ENCODE results near the gene GOLGA6L4.
"Not testable (repeated sequence)": the region's sequence is repeated elsewhere in the genome, so short reads cannot be mapped to it uniquely, and the experiment has no call there.

GOLGA6L4 gene, protein sequence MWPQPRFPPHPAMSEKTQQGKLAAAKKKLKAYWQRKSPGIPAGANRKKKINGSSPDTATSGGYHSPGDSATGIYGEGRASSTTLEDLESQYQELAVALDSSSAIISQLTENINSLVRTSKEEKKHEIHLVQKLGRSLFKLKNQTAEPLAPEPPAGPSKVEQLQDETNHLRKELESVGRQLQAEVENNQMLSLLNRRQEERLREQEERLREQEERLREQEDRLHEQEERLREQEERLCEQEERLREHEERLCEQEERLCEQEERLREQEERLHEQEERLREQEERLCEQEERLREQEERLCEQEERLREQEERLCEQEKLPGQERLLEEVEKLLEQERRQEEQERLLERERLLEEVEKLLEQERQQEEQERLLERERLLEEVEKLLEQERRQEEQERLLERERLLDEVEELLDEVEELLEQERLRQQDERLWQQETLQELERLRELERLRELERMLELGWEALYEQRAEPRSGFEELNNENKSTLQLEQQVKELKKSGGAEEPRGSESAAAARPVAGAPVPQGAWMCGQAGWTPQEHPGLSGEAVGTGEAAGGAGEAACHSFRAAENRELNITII

DNA sequence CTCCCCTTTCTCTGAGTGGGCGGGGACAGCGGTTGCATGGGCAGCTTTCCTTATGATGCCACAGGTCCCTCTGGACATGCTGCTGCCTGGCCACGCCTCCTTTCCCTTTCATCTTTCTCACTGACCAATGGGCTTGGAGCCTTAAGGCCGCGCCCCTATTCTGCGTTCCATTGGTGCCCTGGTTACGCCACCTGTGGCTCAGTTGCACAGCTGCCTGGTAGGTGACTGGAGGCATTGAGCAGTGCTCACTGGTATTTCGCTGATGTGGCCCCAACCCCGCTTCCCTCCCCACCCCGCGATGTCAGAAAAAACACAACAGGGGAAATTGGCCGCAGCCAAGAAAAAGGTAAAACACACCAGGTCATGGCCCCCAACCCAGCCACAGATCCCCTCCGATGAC, at the start of gene GOLGA6L4:
TSS of gene GOLGA6L4 (plus strand) at position 201 of the 400 bp plus-strand sequence. CDS start at position 263, 62 bp downstream.
- DNase-seq (ENCODE audit: low read depth in 1 of 2, low spot score in 1 of 2): peak in 1 of 2 experiments; percentile 21
- in situ Hi-C loops (cut with HindIII; ENCODE audit: low pct_unique_long_range_greater_than_20kb, low sequenced_read_pairs): not testable (repeated sequence)

DNA sequence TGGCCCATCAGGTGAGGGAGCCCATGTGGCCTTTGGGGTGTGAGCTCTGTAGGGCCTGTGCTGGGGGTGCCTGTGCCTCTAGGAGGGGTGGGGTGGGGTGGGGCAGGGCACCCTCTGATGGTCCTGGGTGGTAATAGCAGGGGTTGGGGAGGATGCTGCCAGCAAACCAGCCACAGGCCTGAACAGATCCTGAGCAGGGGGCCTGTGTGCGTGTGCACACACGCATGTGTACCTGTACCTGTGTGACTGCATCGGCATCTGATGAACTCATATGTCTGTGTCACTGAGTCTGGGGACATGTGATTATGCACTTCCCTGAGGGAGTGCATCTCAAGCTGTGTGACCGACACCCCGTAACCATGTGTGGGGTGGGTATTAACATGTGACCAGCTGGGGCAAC, 42.6 kb upstream of the GOLGA6L4 start:
- DNase-seq (ENCODE audit: low read depth in 1 of 2, low spot score in 1 of 2); in situ Hi-C loops (cut with HindIII; ENCODE audit: low pct_unique_long_range_greater_than_20kb, low sequenced_read_pairs): not testable (repeated sequence)

DNA sequence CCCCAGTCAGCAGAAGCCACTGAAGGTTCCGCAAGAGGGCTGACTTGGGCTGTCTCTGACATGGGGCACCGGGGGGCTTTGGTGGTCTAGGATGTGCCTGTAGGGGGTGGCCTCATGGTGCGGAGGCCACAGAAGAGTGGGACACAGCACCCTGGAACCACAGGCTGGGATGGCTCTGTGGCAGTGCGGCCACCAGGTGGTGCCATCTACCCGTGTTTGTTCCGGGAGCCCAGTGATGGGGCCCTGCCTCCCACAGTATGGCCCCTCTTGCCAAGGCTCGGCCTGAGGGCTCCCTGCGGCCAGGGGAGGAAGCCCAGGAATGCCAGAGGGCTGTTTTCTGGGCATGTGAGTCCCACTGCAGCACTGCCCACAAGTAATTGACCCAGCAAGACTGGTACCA, 40.0 kb upstream of the GOLGA6L4 start:
- DNase-seq (ENCODE audit: low read depth in 1 of 2, low spot score in 1 of 2); in situ Hi-C loops (cut with HindIII; ENCODE audit: low pct_unique_long_range_greater_than_20kb, low sequenced_read_pairs): not testable (repeated sequence)

DNA sequence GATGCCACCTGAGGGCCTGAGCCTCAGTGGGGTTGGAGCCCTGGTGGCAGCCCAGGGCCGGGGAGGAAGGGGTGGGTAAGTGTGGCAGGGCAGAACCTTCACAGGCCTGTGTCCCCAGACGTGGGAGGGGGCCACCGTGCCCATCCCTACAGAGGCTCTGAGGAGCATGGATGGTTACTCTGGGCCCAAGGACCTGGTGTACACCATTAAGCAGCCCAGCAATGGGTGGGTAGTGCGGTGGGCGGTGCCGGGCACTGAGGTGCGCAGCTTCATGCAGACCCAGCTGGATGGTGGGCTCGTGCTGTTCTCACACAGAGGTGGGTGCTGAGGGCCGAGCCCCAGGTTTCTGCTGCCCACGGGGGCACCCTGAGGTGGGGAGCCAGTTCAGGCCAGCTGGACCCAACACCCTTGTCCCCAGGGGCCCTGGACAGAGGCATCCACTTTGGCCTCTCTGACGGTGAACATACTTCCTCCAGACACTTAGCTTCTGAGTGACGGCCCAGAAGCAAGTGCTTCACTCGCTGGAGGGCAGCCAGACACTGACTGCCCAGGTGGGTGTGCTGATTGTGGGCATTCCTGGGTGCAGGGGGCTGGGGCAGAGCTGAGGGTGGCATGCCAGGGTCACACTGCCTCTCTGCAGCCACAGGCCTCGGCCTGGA, 38.9 kb upstream of the GOLGA6L4 start:
- DNase-seq (ENCODE audit: low read depth in 1 of 2, low spot score in 1 of 2); in situ Hi-C loops (cut with HindIII; ENCODE audit: low pct_unique_long_range_greater_than_20kb, low sequenced_read_pairs): not testable (repeated sequence)

DNA sequence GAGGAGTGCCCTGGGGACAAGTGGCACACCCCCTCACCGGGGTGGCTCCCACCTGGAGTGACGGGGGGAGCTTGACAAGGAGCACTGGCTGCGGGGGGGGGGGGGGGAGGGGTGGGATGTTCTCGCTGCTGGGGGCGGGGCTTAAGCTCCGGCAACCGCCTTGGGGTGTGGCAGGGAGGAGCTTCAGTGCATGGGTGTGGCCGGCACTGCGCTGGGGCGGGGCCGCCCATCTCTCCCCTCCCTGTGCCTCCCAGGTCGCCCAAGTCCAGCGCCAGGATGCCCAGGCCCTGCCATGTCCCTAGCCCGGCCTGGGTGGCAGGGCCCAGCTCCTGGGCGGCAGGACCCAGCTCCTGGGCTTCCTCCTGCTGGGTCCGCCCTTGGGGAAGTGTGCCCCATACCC, 35.7 kb upstream of the GOLGA6L4 start:
- in situ Hi-C loops (cut with HindIII; ENCODE audit: low pct_unique_long_range_greater_than_20kb, low sequenced_read_pairs); DNase-seq (ENCODE audit: low read depth in 1 of 2, low spot score in 1 of 2): not testable (repeated sequence)

DNA sequence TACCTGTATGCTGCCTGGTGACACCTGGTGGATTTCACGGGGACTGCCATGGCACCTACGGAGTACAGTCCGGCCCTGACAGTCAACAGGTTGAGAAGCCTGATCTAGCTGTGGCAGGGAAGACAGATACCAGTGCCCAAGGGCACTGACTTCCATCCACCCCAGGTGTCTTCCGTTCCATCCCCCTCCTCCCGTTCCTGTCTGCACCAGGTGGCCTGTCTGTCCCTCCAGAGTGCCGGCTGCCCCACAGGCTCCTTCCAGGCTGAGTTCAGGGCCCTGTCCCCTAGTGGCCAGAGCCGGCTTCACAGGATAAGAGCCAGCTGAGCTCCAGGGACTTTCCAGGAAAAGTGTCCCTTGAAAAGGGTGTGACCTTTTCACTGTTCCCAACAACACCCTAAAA, 10.9 kb downstream of the GOLGA6L4 start:
- in situ Hi-C loops (cut with HindIII; ENCODE audit: low pct_unique_long_range_greater_than_20kb, low sequenced_read_pairs); DNase-seq (ENCODE audit: low read depth in 1 of 2, low spot score in 1 of 2): not testable (repeated sequence)
